ENCODE data around the gene NAT10. TPM values are rescaled to one million over a fixed set of nuclear protein-coding genes. Genes with fewer than 3 reads are reported as not detected.
A peak's percentile ranks its signal among the peaks of the same experiment; 100 is the strongest.
"Not testable (repeated sequence)": the region's sequence is repeated elsewhere in the genome, so short reads cannot be mapped to it uniquely, and the experiment has no call there.

NAT10 gene
- total RNA-seq, 2 donors from 2014 or later: 59.7 to 61.0 TPM

DNA sequence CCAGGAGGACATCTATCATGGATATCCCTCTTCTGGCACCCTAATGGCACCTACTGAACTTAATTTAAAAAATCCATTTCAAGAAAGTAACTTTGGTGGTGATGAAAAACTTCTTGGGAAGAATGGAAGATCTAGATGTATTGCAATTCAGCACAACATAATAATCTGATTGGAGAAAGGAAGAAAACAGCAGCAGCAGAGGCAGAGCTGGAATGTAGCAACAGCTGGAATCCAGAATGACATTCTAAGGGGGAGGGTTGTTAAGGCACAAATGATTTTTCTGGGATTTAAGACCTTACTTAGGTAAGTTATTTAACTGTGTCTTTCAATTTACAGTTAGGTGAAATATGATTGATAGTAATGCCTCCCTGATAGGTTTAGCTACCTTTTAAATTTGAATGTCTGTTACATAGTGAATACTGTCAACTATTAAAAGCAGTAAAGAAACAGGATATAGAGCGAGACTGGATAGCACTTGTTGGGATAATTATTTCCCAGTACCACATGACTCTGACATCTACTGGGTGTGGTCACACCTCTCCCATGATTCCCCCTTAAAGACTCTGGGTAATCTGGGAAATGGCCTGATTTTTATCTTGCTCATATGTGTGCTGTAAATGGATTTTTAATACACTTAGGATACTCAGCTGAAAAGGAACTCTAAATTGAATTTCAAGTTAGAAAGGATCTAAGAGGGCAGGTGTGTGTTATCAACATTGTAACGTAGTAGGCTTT lies 42.2 kb upstream of the NAT10 start:
- Mint-ChIP-seq H3K4me1 (peaks cover 15% of the 10 kb centered on the region), H3K9me3 (no peaks in the 10 kb centered on the region), H3K36me3 (ENCODE audit: low read depth) (peaks cover 62% of the 10 kb centered on the region), H3K27me3 (ENCODE audit: insufficient read depth) (no peaks in the 10 kb centered on the region), H3K4me3 (no peak overlapping the region), H3K27ac (no peak overlapping the region)
- no peak for DNase-seq
- 100% methylated on average over 1 to 2 of the region's 2 CpGs for WGBS, 2 experiments (ENCODE audit: insufficient coverage in 1 of 2, insufficient read length in 1 of 2)
- Histone ChIP-seq H3K9me3 (ENCODE audit: control insufficient read depth, low read length) (no peaks in the 10 kb centered on the region), H3K27ac (ENCODE audit: low read depth, low read length) (no peak overlapping the region), H3K9ac (ENCODE audit: extremely low read depth, low read length, poor library complexity, severe bottlenecking) (no peak overlapping the region), H3K36me3 (ENCODE audit: control insufficient read depth, insufficient read depth, low read length) (peaks cover 78% of the 10 kb centered on the region), H3K4me3 (ENCODE audit: low read length) (peak overlapping the region; percentile 2), H3K4me1 (ENCODE audit: control insufficient read depth, insufficient read depth, low read length) (peaks cover 3% of the 10 kb centered on the region), H3K27me3 (ENCODE audit: control insufficient read depth, insufficient read depth, low read length, poor library complexity, severe bottlenecking) (no peaks in the 10 kb centered on the region)
- TF ChIP-seq, protein P1, sequence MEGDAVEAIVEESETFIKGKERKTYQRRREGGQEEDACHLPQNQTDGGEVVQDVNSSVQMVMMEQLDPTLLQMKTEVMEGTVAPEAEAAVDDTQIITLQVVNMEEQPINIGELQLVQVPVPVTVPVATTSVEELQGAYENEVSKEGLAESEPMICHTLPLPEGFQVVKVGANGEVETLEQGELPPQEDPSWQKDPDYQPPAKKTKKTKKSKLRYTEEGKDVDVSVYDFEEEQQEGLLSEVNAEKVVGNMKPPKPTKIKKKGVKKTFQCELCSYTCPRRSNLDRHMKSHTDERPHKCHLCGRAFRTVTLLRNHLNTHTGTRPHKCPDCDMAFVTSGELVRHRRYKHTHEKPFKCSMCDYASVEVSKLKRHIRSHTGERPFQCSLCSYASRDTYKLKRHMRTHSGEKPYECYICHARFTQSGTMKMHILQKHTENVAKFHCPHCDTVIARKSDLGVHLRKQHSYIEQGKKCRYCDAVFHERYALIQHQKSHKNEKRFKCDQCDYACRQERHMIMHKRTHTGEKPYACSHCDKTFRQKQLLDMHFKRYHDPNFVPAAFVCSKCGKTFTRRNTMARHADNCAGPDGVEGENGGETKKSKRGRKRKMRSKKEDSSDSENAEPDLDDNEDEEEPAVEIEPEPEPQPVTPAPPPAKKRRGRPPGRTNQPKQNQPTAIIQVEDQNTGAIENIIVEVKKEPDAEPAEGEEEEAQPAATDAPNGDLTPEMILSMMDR (conservative IDR thresholded peaks at IDR 0.05): no peak

DNA sequence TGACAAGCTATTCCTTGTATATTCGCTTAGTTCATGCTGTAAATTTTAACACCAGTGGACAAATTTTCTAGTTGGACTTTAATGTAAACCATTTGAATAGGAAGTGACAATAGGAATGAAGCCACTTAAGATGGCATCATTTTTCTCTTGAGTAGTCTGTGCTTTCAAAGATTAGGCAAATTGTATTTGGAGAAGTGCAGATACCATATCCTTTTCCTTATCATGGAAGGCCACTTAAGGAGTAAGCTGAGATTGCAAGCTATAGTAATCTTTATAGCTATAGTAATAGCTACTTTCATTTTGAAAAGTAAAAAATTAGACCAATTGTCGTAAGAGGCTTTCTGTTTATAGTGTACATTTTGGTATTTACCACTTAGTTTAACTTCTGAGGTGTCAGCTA lies 41.1 kb upstream of the NAT10 start:
- Mint-ChIP-seq H3K27ac (peak overlapping the region; percentile 26), H3K4me1 (peaks cover 10% of the 10 kb centered on the region), H3K9me3 (no peaks in the 10 kb centered on the region), H3K36me3 (ENCODE audit: low read depth) (peaks cover 53% of the 10 kb centered on the region), H3K27me3 (ENCODE audit: insufficient read depth) (no peaks in the 10 kb centered on the region), H3K4me3 (no peak overlapping the region)
- DNase-seq: no peak
- 71 to 88% methylated on average over 1 to 2 of the region's 2 CpGs for WGBS, 2 experiments (ENCODE audit: insufficient coverage in 1 of 2, insufficient read length in 1 of 2)
- Histone ChIP-seq H3K9me3 (ENCODE audit: control insufficient read depth, low read length) (no peaks in the 10 kb centered on the region), H3K4me3 (ENCODE audit: low read length) (no peak overlapping the region), H3K36me3 (ENCODE audit: control insufficient read depth, insufficient read depth, low read length) (peaks cover 73% of the 10 kb centered on the region), H3K9ac (ENCODE audit: extremely low read depth, low read length, poor library complexity, severe bottlenecking) (no peak overlapping the region), H3K4me1 (ENCODE audit: control insufficient read depth, insufficient read depth, low read length) (peaks cover 3% of the 10 kb centered on the region), H3K27me3 (ENCODE audit: control insufficient read depth, insufficient read depth, low read length, poor library complexity, severe bottlenecking) (no peaks in the 10 kb centered on the region), H3K27ac (ENCODE audit: low read depth, low read length) (no peak overlapping the region)
- TF ChIP-seq, protein P1 (conservative IDR thresholded peaks at IDR 0.05): no peak

DNA sequence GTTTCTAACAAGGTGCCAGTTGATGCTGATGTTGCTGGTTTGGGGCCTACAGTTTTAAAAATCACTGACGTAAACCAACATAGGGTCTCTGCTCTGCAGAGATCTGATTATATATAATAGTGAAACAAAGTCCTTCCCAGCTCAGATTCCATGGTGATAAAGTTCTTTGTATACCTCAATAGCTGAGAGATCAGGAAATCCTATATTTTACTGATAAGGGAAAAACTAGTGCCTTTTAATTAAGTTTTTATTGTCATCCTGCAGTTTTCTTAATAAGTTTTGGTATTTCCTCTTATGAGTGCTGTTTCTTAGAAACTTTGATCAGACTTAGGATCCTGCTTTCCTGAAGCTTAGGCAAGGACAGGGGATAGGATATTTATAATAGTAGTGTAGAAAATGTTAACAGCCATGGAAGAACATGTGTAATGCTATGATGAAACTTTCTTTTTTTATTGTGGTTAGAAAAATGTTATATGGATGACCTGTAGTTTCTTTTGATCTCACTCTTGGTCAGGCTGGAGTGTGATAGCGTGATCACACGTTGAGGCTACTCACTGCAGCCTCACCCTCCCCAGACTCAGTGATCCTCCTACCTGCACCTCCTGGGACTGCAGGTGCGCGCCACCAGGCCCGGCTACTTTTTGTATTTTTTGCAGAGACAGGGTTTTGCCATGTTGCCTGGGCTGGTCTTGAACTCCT lies 39.8 kb upstream of the NAT10 start:
- no peaks in the 10 kb centered on the region for H3K27me3 Mint-ChIP-seq (ENCODE audit: insufficient read depth)
- Histone ChIP-seq H3K4me3 (ENCODE audit: low read length) (no peak overlapping the region), H3K27me3 (ENCODE audit: control insufficient read depth, insufficient read depth, low read length, poor library complexity, severe bottlenecking) (no peaks in the 10 kb centered on the region), H3K27ac (ENCODE audit: low read depth, low read length) (no peak overlapping the region), H3K9ac (ENCODE audit: extremely low read depth, low read length, poor library complexity, severe bottlenecking) (no peak overlapping the region), H3K36me3 (ENCODE audit: control insufficient read depth, insufficient read depth, low read length) (peaks cover 65% of the 10 kb centered on the region), H3K4me1 (ENCODE audit: control insufficient read depth, insufficient read depth, low read length) (peaks cover 3% of the 10 kb centered on the region), H3K9me3 (ENCODE audit: control insufficient read depth, low read length) (no peaks in the 10 kb centered on the region)
- no peak overlapping the region for H3K27ac Mint-ChIP-seq
- H3K4me3 Mint-ChIP-seq: no peak overlapping the region
- no peaks in the 10 kb centered on the region for H3K9me3 Mint-ChIP-seq
- TF ChIP-seq, protein P1 (conservative IDR thresholded peaks at IDR 0.05): peak; percentile 69
- peak; percentile 69 for DNase-seq
- 96 to 97% methylated on average over 5 to 6 of the region's 6 CpGs for WGBS, 2 experiments (ENCODE audit: insufficient coverage in 1 of 2, insufficient read length in 1 of 2)
- peaks cover 46% of the 10 kb centered on the region for H3K36me3 Mint-ChIP-seq (ENCODE audit: low read depth)
- peaks cover 20% of the 10 kb centered on the region for H3K4me1 Mint-ChIP-seq

DNA sequence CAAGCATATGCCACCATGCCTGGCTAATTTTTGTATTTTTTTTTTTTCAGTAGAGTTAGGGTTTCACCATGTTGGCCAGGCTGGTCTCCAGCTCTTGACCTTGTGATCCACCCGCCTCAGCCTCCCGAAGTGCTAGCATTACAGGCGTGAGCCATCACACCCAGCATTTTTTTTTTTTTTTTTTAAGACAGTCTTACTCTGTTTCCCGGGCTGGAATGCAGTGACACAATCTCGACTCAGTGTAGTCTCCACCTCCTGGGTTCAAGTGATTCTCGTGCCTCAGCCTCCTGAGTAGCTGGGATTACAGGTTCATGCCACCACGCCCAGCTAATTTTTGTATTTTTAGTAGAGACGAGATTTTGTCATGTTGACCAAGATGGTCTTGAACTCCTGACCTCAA lies 38.7 kb upstream of the NAT10 start:
- H3K9ac ChIP-seq (ENCODE audit: extremely low read depth, low read length, poor library complexity, severe bottlenecking); H3K9me3 ChIP-seq (ENCODE audit: control insufficient read depth, low read length); DNase-seq; H3K9me3 Mint-ChIP-seq; H3K4me3 Mint-ChIP-seq; H3K4me3 ChIP-seq (ENCODE audit: low read length); H3K27me3 Mint-ChIP-seq (ENCODE audit: insufficient read depth); H3K4me1 ChIP-seq (ENCODE audit: control insufficient read depth, insufficient read depth, low read length); H3K27ac ChIP-seq (ENCODE audit: low read depth, low read length); H3K27me3 ChIP-seq (ENCODE audit: control insufficient read depth, insufficient read depth, low read length, poor library complexity, severe bottlenecking): not testable (repeated sequence)
- peaks cover 64% of the 10 kb centered on the region for H3K36me3 ChIP-seq (ENCODE audit: control insufficient read depth, insufficient read depth, low read length)
- Mint-ChIP-seq H3K4me1 (peaks cover 23% of the 10 kb centered on the region), H3K36me3 (ENCODE audit: low read depth) (peaks cover 46% of the 10 kb centered on the region), H3K27ac (peak overlapping the region; percentile 39)
- WGBS, 2 experiments (ENCODE audit: insufficient coverage in 1 of 2, insufficient read length in 1 of 2): 83 to 90% methylated on average over 8 of the region's 8 CpGs

All from endodermal cell (in vitro differentiated cells).